Keratinocyte (primary cell): ENCODE results near the gene RERE.

Experiments
- CTCF ChIP-seq, 3 experiments: IDR thresholded peaks in 1 of 3; conservative IDR thresholded peaks in 1 of 3; optimal IDR thresholded peaks in 1 of 3; 2 replicates in 2 of 3; 3 replicates in 1 of 3; pipeline versions ENCODE3 to v1.5.1; 2011; ENCODE audit warnings: low read length in 3 of 3, mild to moderate bottlenecking in 3 of 3, moderate library complexity in 2 of 3, control low read depth in 1 of 3, inconsistent platforms in 1 of 3; ENCODE audit not compliant: insufficient read depth in 2 of 3; ENCODE audit errors: extremely low read depth in 1 of 3
- EZH2 ChIP-seq: IDR thresholded peaks from one replicate; pipeline ENCODE4 v1.6.1; 2012; ENCODE audit warnings: inconsistent platforms, mild to moderate bottlenecking, low read length, moderate library complexity

GRCh38 chr1:8866173-8866791 is 48.8 kb upstream of the RERE start:
- TF ChIP-seq CTCF (optimal IDR thresholded peaks at IDR 0.05 in 1 of 3, IDR thresholded peaks at IDR 0.05 in 1 of 3, conservative IDR thresholded peaks at IDR 0.05 in 1 of 3; ENCODE audit: extremely low read depth in 1 of 3, insufficient read depth in 2 of 3, low read length in 3 of 3) = no peak
- no peak for TF ChIP-seq EZH2
